ENCODE data around the gene PSMG4. TPM values are rescaled to one million over a fixed set of nuclear protein-coding genes. Genes with fewer than 3 reads are reported as not detected.

PSMG4 gene
- total and polyA plus RNA-seq, 2 donors (not counting 3 experiments of a cell fraction or from before 2014, with no cell fraction given): 31.4 to 46.0 TPM

DNA sequence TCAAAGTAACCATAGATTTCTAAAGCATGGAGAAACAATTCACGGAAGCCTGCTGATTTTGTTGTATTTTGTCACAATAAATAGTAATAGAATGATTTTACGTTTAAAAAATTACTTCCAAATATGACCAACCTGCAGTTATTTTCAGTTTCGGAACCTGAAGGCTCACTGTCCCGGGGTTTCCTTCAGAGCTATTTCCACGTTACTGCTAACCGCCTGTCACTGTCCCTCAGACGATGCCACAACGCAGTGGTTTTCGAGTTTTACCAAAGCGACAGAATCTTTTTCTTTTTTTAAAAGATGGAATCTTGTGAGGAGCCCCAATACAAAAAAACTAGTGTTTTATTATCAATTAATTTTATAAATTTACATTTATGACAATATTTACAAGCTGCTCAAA is 40.5 kb downstream of the PSMG4 start:
- Histone ChIP-seq H3K36me3 (ENCODE audit: control insufficient read depth in 2 of 2, extremely low read depth in 1 of 2, insufficient read depth in 2 of 2, low read length in 2 of 2) (no peaks in the 10 kb centered on the region), H3K9me1 (replicated peaks; ENCODE audit: control insufficient read depth, extremely low read depth, insufficient read depth, low read length) (no peaks in the 10 kb centered on the region), H3K79me2 (ENCODE audit: control insufficient read depth, insufficient read depth, low read length) (no peaks in the 10 kb centered on the region), H3K27me3 (ENCODE audit: control insufficient read depth in 2 of 2, insufficient read depth in 2 of 2, low read length in 2 of 2) (no peaks in the 10 kb centered on the region), H3K9me3 (replicated peaks; ENCODE audit: control insufficient read depth, insufficient read depth, low read length) (no peaks in the 10 kb centered on the region), H3K4me2 (ENCODE audit: insufficient read depth, low read length) (no peak overlapping the region), H4K20me1 (replicated peaks; ENCODE audit: control insufficient read depth, extremely low read depth, insufficient read depth, low read length) (no peaks in the 10 kb centered on the region), H2AFZ (ENCODE audit: low read depth, low read length) (no peak overlapping the region), H3K9ac (replicated peaks; ENCODE audit: extremely low read depth, insufficient read depth, low read length) (no peak overlapping the region), H3K4me1 (ENCODE audit: control insufficient read depth, extremely low read depth, insufficient read depth, low read length) (no peaks in the 10 kb centered on the region), H3K27ac (ENCODE audit: insufficient read depth, low read depth, low read length) (no peak overlapping the region), H3K4me3 (replicated peaks in 1 of 3; ENCODE audit: insufficient read depth in 1 of 3, low read depth in 1 of 3, low read length in 3 of 3) (no peak overlapping the region)
- POLR2A ChIA-PET: no interaction called here
- intact Hi-C loops (cut with micrococcal nuclease) (no loop called here), dilution Hi-C loops (cut with MboI; ENCODE audit: extremely low pct_ligation_motif_present, low sequenced_read_pairs) (loop anchor here (25.0 kb wide), 1 partner anchor 688 kb away; no protein-coding TSS in a partner anchor)
- CTCF ChIA-PET: interaction anchor here (0.6 to 1.0 kb wide), 3 partner anchors 13 to 279 kb away, joined by 3 to 4 read pairs (median 3); no protein-coding TSS in a partner anchor
- BruUV-seq (replicated peaks): no TSS peak
- no peak for TF ChIP-seq MYC (IDR thresholded peaks at IDR 0.05; ENCODE audit: low read depth, low read length)
- TF ChIP-seq, protein P1, sequence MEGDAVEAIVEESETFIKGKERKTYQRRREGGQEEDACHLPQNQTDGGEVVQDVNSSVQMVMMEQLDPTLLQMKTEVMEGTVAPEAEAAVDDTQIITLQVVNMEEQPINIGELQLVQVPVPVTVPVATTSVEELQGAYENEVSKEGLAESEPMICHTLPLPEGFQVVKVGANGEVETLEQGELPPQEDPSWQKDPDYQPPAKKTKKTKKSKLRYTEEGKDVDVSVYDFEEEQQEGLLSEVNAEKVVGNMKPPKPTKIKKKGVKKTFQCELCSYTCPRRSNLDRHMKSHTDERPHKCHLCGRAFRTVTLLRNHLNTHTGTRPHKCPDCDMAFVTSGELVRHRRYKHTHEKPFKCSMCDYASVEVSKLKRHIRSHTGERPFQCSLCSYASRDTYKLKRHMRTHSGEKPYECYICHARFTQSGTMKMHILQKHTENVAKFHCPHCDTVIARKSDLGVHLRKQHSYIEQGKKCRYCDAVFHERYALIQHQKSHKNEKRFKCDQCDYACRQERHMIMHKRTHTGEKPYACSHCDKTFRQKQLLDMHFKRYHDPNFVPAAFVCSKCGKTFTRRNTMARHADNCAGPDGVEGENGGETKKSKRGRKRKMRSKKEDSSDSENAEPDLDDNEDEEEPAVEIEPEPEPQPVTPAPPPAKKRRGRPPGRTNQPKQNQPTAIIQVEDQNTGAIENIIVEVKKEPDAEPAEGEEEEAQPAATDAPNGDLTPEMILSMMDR (IDR thresholded peaks at IDR 0.05; ENCODE audit: extremely low read depth in 1 of 2, insufficient read depth in 1 of 2, low read depth in 1 of 2, low read length in 2 of 2): no peak
- TF ChIP-seq JUN (IDR thresholded peaks at IDR 0.05; ENCODE audit: borderline replicate concordance, insufficient read depth, insufficient read length, low read depth): no peak
- TF ChIP-seq FOS (IDR thresholded peaks at IDR 0.05; ENCODE audit: borderline replicate concordance, insufficient read depth, low read length): no peak
- TF ChIP-seq EZH2 (IDR thresholded peaks at IDR 0.05; ENCODE audit: borderline replicate concordance, low read depth, low read length, severe bottlenecking): no peak
- TF ChIP-seq, protein P2, sequence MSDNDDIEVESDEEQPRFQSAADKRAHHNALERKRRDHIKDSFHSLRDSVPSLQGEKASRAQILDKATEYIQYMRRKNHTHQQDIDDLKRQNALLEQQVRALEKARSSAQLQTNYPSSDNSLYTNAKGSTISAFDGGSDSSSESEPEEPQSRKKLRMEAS (IDR thresholded peaks at IDR 0.05; ENCODE audit: insufficient read depth, insufficient read length): no peak
- TF ChIP-seq GATA2 (IDR thresholded peaks at IDR 0.05; ENCODE audit: insufficient read depth, insufficient read length, low read depth, low read length): no peak
- TF ChIP-seq POLR2A (IDR thresholded peaks at IDR 0.05; ENCODE audit: low read depth, low read length): no peak
- TF ChIP-seq POLR2AphosphoS5 (IDR thresholded peaks at IDR 0.05; ENCODE audit: insufficient read depth, low read depth, low read length): no peak
- DNase-seq (ENCODE audit: low read depth, low spot score) (no peak), FAIRE-seq (no peak)
